Measurements from ENCODE around the gene KLHL24. TPM values are rescaled to one million over a fixed set of nuclear protein-coding genes. Genes with fewer than 3 reads are reported as not detected.
A peak's percentile ranks its signal among the peaks of the same experiment; 100 is the strongest.
"Not testable (repeated sequence)": the region's sequence is repeated elsewhere in the genome, so short reads cannot be mapped to it uniquely, and the experiment has no call there.

Gene KLHL24
- total RNA-seq, 1 donor from 2014 or later: 82.8 TPM

GRCh38 chr3:183592821-183593220, 42.6 kb upstream of the KLHL24 start:
- DNase-seq: no peak
- intact Hi-C loops (cut with DNase I): no loop called here
- Histone ChIP-seq H3K27ac (no peak overlapping the region), H3K27me3 (no peaks in the 10 kb centered on the region), H3K4me3 (no peak overlapping the region), H3K4me1 (no peaks in the 10 kb centered on the region), H3K9me3 (no peaks in the 10 kb centered on the region), H3K36me3 (no peaks in the 10 kb centered on the region)
- no peak for ATAC-seq
- no peak for TF ChIP-seq CTCF (IDR thresholded peaks at IDR 0.05)

GRCh38 chr3:183594636-183595035, 40.8 kb upstream of the KLHL24 start:
- intact Hi-C loops (cut with DNase I): no loop called here
- no peaks in the 10 kb centered on the region for H3K36me3 ChIP-seq
- DNase-seq: no peak
- H3K9me3 ChIP-seq: peaks cover 7% of the 10 kb centered on the region
- no peaks in the 10 kb centered on the region for H3K27me3 ChIP-seq
- H3K4me3 ChIP-seq: no peak overlapping the region
- no peak for TF ChIP-seq CTCF (IDR thresholded peaks at IDR 0.05)
- no peaks in the 10 kb centered on the region for H3K4me1 ChIP-seq
- no peak for ATAC-seq
- no peak overlapping the region for H3K27ac ChIP-seq

GRCh38 chr3:183597959-183598358, 37.5 kb upstream of the KLHL24 start:
- intact Hi-C loops (cut with DNase I): no loop called here

GRCh38 chr3:183611326-183611725, 24.1 kb upstream of the KLHL24 start:
- intact Hi-C loops (cut with DNase I): not testable (repeated sequence)

More at GRCh38 chr3:183597959-183598358, 37.5 kb upstream of the KLHL24 start:
- H3K4me1 ChIP-seq: no peaks in the 10 kb centered on the region
- no peak overlapping the region for H3K4me3 ChIP-seq
- no peak overlapping the region for H3K27ac ChIP-seq
- H3K36me3 ChIP-seq: no peaks in the 10 kb centered on the region
- no peak for DNase-seq
- no peaks in the 10 kb centered on the region for H3K27me3 ChIP-seq
- no peak for TF ChIP-seq CTCF (IDR thresholded peaks at IDR 0.05)
- ATAC-seq: no peak
- H3K9me3 ChIP-seq: peaks cover 7% of the 10 kb centered on the region

GRCh38 chr3:183613366-183614285, 21.8 kb upstream of the KLHL24 start:
- DNase-seq (no peak), ATAC-seq (peak; percentile 79)
- no peak for TF ChIP-seq CTCF (IDR thresholded peaks at IDR 0.05)
- intact Hi-C loops (cut with DNase I): no loop called here
- Histone ChIP-seq H3K36me3 (no peaks in the 10 kb centered on the region), H3K27me3 (no peaks in the 10 kb centered on the region), H3K27ac (no peak overlapping the region), H3K4me1 (no peaks in the 10 kb centered on the region), H3K4me3 (no peak overlapping the region), H3K9me3 (no peaks in the 10 kb centered on the region)

More at GRCh38 chr3:183611326-183611725, 24.1 kb upstream of the KLHL24 start:
- not testable (repeated sequence) for H3K9me3 ChIP-seq, H3K27ac ChIP-seq, H3K4me3 ChIP-seq, H3K36me3 ChIP-seq, DNase-seq, H3K27me3 ChIP-seq, ATAC-seq, H3K4me1 ChIP-seq

- ATAC-seq: no peak
- Histone ChIP-seq H3K4me3 (no peak overlapping the region), H3K4me1 (no peaks in the 10 kb centered on the region), H3K27ac (no peak overlapping the region), H3K9me3 (no peaks in the 10 kb centered on the region), H3K27me3 (no peaks in the 10 kb centered on the region), H3K36me3 (no peaks in the 10 kb centered on the region)
- no peak for DNase-seq
- intact Hi-C loops (cut with DNase I): no loop called here
- TF ChIP-seq CTCF (IDR thresholded peaks at IDR 0.05): no peak
These were observed 16.9 kb upstream of the KLHL24 start for GRCh38 chr3:183618542-183618941.

Data from upper lobe of right lung (tissue), 1 donor.